Measurements from ENCODE around the gene C1orf35. TPM values are rescaled to one million over a fixed set of nuclear protein-coding genes. Genes with fewer than 3 reads are reported as not detected.

Gene C1orf35
- total and polyA plus RNA-seq, 9 of the 15 experiments (the other 6 are each of a cell fraction or from before 2014, with no cell fraction given): 3.2 to 48.7 (median 12.5) TPM

GRCh38 chr1:228109962-228110488 lies 6.9 kb upstream of the C1orf35 start (continued):
- TF ChIP-seq ZBTB9 (CRISPR knock-in tag; IDR thresholded peaks at IDR 0.05): no peak
- no peak for TF ChIP-seq UBTF (IDR thresholded peaks at IDR 0.05; ENCODE audit: borderline replicate concordance in 1 of 2, low read depth in 2 of 2, low read length in 2 of 2)
- TF ChIP-seq RCOR1 (IDR thresholded peaks at IDR 0.05; ENCODE audit: borderline replicate concordance in 1 of 2, low read depth in 2 of 2, low read length in 2 of 2): 0 out of 4 replicates have a peak, but pooled peaks of 1 of the 2 experiments have one; percentile 18
- no peak for TF ChIP-seq GTF2B (IDR thresholded peaks at IDR 0.05; ENCODE audit: extremely low read depth, insufficient read length)
- 0 out of 2 replicates have a peak, but pooled peaks have one; percentile 19 for TF ChIP-seq CTBP1 (IDR thresholded peaks at IDR 0.05; ENCODE audit: borderline replicate concordance)
- TF ChIP-seq LARP7 (IDR thresholded peaks at IDR 0.05): 0 out of 2 replicates have a peak, but pooled peaks have one; percentile 8
- peak; percentile 73 for TF ChIP-seq ZNF592 (IDR thresholded peaks at IDR 0.05)
- 0 out of 2 replicates have a peak, but pooled peaks have one; percentile 14 for TF ChIP-seq ZEB2 (IDR thresholded peaks at IDR 0.05)
- no peak for TF ChIP-seq CHD2 (IDR thresholded peaks at IDR 0.05; ENCODE audit: low read depth, low read length)
- TF ChIP-seq PHB2 (IDR thresholded peaks at IDR 0.05; ENCODE audit: low read depth): no peak
- TF ChIP-seq ZNF175 (CRISPR knock-in tag; IDR thresholded peaks at IDR 0.05; ENCODE audit: low read depth): no peak
- TF ChIP-seq ZNF143 (CRISPR knock-in tag; IDR thresholded peaks at IDR 0.05): no peak
- no peak for TF ChIP-seq BRF1 (IDR thresholded peaks at IDR 0.05; ENCODE audit: borderline replicate concordance, extremely low read depth, insufficient read length)
- TF ChIP-seq ZNF316 (IDR thresholded peaks at IDR 0.05): no peak
- no peak for TF ChIP-seq ZNF431 (CRISPR knock-in tag; IDR thresholded peaks at IDR 0.05)
- no peak for TF ChIP-seq NBN (IDR thresholded peaks at IDR 0.05; ENCODE audit: low read depth)
